ENCODE data around the gene SOX5.

The SOX5 gene

DNA sequence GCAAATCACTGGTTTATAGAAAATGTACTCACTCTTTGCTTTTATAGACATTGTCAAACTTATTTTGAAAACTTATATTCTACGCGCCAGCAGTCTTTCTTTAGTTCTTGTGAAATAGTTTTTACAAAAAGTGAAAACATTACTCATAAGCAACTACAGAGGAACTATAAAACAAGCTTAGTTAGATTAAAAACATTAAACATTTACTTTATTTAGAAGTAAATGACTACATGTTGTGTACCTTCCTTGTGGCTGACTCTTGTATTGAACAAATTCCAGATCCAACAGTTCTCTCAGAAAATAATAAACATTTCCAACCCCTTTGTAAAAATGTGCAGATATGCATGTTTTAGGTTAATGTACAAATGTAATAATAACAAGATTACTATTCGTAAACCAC is 198.5 kb downstream of the SOX5 start:
- TF ChIP-seq, protein P1, sequence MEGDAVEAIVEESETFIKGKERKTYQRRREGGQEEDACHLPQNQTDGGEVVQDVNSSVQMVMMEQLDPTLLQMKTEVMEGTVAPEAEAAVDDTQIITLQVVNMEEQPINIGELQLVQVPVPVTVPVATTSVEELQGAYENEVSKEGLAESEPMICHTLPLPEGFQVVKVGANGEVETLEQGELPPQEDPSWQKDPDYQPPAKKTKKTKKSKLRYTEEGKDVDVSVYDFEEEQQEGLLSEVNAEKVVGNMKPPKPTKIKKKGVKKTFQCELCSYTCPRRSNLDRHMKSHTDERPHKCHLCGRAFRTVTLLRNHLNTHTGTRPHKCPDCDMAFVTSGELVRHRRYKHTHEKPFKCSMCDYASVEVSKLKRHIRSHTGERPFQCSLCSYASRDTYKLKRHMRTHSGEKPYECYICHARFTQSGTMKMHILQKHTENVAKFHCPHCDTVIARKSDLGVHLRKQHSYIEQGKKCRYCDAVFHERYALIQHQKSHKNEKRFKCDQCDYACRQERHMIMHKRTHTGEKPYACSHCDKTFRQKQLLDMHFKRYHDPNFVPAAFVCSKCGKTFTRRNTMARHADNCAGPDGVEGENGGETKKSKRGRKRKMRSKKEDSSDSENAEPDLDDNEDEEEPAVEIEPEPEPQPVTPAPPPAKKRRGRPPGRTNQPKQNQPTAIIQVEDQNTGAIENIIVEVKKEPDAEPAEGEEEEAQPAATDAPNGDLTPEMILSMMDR (IDR thresholded peaks at IDR 0.05; ENCODE audit: extremely low read depth, missing control alignments): no peak
- DNase-seq (ENCODE audit: low spot score): no peak

DNA sequence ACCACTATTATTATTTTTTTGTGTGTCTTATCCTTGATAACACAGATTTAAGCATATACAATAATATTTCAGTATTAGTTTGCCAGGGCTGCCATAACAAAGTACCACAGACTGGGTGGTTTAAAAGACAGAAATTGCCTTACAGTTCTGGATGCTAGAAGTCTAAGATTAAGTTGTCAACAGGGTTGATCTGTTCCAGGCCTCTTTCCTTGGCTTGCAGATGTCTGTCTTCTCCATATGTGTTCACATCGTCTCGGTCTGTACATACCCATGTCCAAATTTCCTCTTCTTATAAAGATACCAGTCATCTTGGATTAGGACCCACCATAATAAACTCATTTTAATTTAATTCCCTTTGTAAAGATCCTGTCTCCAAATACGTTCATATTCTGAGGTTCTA is 204.8 kb downstream of the SOX5 start:
- TF ChIP-seq, protein P1 (IDR thresholded peaks at IDR 0.05; ENCODE audit: extremely low read depth, missing control alignments): no peak
- DNase-seq (ENCODE audit: low spot score): no peak

DNA sequence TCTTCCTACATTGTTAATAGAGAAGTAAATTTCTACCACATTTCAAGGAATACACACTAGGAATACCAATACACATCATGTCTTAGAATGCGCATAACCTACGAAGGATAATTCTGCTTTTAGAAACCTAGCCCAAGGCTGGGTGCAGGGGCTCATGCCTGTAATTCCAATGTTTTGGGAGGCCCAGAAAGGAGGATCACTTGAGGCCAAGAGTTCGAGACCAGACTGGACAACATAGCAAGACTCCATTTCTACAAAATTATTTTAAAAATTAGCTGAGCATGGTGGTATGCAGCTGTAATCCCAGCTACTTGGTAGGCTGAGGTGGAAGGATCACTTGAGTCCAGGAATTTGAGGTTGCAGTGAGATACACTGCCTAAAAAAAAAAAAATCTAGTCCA is 206.9 kb downstream of the SOX5 start:
- DNase-seq (ENCODE audit: low spot score): no peak

DNA sequence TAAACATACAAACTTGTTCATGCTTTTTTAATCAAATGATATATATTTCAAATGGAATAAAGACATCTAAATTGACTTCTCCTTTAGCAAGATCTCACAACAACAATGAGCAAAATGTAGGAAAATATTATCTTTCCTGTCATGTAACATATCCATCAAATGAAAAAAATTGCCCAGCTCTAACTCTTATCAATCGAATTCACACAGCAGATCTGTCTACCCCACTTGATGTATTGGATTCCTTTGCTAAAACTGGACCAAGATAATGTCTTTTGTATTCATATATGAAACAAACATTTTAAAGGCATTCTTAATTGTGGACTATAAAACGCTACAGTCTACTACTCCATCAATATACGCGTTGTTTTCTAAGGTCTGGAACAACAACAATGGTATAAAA is 218.0 kb downstream of the SOX5 start:
- TF ChIP-seq, protein P1 (IDR thresholded peaks at IDR 0.05; ENCODE audit: extremely low read depth, missing control alignments): no peak
- DNase-seq (ENCODE audit: low spot score): no peak

More for the DNA sequence above, 206.9 kb downstream of the SOX5 start:
- TF ChIP-seq, protein P1 (IDR thresholded peaks at IDR 0.05; ENCODE audit: extremely low read depth, missing control alignments): no peak

DNA sequence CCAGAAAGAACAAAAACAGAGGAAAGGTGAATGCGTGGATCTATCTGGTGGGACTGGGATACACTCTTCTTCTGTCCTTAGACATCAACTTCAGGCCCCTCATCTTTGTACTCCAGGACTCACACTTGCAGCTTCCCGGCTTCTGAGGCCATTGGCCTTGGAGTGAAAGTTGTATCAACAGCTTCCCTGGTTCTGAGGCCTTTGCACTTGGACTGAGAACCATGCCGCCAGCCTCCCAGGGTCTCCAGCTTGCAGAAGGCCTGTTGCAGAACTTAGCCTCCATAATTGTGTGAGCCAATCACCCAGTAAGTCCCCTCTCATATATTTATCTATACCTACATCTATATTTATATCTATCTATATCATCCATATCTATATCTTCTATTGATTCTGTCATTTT is 218.4 kb downstream of the SOX5 start:
- no peak for DNase-seq (ENCODE audit: low spot score)
- TF ChIP-seq, protein P1 (IDR thresholded peaks at IDR 0.05; ENCODE audit: extremely low read depth, missing control alignments): no peak

DNA sequence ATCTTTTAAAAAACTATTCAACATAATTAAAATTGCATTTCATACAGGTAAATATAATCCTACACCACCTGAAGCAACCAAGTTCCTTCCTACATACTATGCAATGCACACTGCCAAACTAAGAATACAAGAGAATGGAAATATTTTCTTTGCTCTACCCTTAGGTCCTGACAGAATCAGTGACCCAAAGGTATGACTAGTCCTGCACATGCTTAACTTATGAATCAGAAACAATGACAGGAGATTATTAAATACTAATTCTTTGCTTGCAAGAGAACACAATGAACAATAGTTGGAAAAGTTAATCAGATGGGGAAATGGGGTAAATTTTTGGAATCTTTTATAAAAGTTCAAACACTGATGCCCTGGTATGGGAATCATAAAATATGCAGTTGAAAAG is 220.1 kb downstream of the SOX5 start:
- TF ChIP-seq, protein P1 (IDR thresholded peaks at IDR 0.05; ENCODE audit: extremely low read depth, missing control alignments): no peak
- DNase-seq (ENCODE audit: low spot score): no peak

DNA sequence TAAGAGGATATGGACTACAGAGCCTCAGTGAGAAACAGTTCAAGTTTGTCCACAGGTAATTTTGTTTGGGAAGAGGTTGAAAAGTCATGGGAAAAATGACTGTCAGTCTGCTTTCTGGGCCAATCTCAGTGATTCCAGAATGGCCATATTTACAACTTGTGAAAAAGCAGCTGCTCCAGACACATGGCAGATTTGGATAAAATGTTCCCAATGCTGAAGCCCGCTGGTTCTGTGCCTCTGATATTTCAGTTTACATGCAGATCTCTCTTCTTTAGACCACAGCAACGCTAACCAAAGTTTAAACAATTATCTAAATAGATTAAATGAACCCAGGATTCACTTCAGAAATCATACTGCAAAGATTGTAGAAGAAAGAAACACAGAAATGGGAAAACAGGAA is 222.8 kb downstream of the SOX5 start:
- TF ChIP-seq, protein P1 (IDR thresholded peaks at IDR 0.05; ENCODE audit: extremely low read depth, missing control alignments): no peak
- DNase-seq (ENCODE audit: low spot score): no peak

Data from GM20000 (cell line).